Bronchial epithelial cell (primary cell): ENCODE results near the gene MYO1D. TPM values are rescaled to one million over a fixed set of nuclear protein-coding genes. Genes with fewer than 3 reads are reported as not detected.

ENCODE experiments used
- DNase-seq: peaks from one replicate; pipeline ENCODE4 v3.0.0-alpha.2; 2010; ENCODE audit warnings: low read depth
- FAIRE-seq: peaks from 2 replicates; lab custom pipeline; 2011; peaks lifted over from hg19 to GRCh38; lab: Jason Lieb, UNC
- H3K27me3 ChIP-seq: 2 replicates; pipeline ENCODE4 v1.5.1; 2011; ENCODE audit warnings: low read length; ENCODE audit not compliant: control insufficient read depth, insufficient read depth
- H3K36me3 ChIP-seq: 2 replicates; pipeline ENCODE4 v1.5.1; 2011; ENCODE audit warnings: low read length; ENCODE audit not compliant: control insufficient read depth, insufficient read depth
- H3K4me3 ChIP-seq: 2 replicates; pipeline ENCODE4 v1.5.1; 2011; ENCODE audit warnings: mild to moderate bottlenecking, low read depth, low read length, control low read depth
- CTCF ChIP-seq: IDR thresholded peaks from 2 replicates; pipeline ENCODE4 v1.5.1; 2011; ENCODE audit warnings: mild to moderate bottlenecking, moderate library complexity, low read length, control low read depth, inconsistent platforms; ENCODE audit not compliant: insufficient read depth, severe bottlenecking
- total RNA-seq: library from RNA; depleted of rRNA; stranded (reverse); fragments of >200 nt; gene quantifications from 2 replicates; pipeline ENCODE4 v1.2.1, GENCODE V29; 2014

Gene MYO1D
- total RNA-seq, 1 donor from 2014 or later = 35.8 TPM

- Histone ChIP-seq H3K27me3 (no peaks in the 10 kb centered on the region), H3K36me3 (no peaks in the 10 kb centered on the region), H3K4me3 (no peak overlapping the region)
- no peak for FAIRE-seq
- TF ChIP-seq CTCF = no peak
- no peak for DNase-seq
Measured at GRCh38 chr17:32699247-32699646, 177.7 kb downstream of the MYO1D start.

- Histone ChIP-seq H3K27me3 (no peaks in the 10 kb centered on the region), H3K36me3 (no peaks in the 10 kb centered on the region), H3K4me3 (no peak overlapping the region)
- DNase-seq = peak; percentile 69
- FAIRE-seq = no peak
- no peak for TF ChIP-seq CTCF
Measured at GRCh38 chr17:32697728-32698625, 178.9 kb downstream of the MYO1D start.

GRCh38 chr17:32696426-32696825 lies 180.5 kb downstream of the MYO1D start:
- no peak for TF ChIP-seq CTCF
- DNase-seq (no peak), FAIRE-seq (no peak)
- Histone ChIP-seq H3K36me3 (no peaks in the 10 kb centered on the region), H3K4me3 (no peak overlapping the region), H3K27me3 (no peaks in the 10 kb centered on the region)

- DNase-seq (no peak), FAIRE-seq (no peak)
- Histone ChIP-seq H3K4me3 (no peak overlapping the region), H3K27me3 (no peaks in the 10 kb centered on the region), H3K36me3 (no peaks in the 10 kb centered on the region)
- no peak for TF ChIP-seq CTCF
Measured at GRCh38 chr17:32695864-32696263, 181.1 kb downstream of the MYO1D start.

- no peak for DNase-seq
- no peak for TF ChIP-seq CTCF
- Histone ChIP-seq H3K36me3 (no peaks in the 10 kb centered on the region), H3K4me3 (no peak overlapping the region), H3K27me3 (no peaks in the 10 kb centered on the region)
- no peak for FAIRE-seq
Measured at GRCh38 chr17:32693194-32693897, 183.6 kb downstream of the MYO1D start.
